ENCODE data around the gene LITAF.
"Not testable (repeated sequence)": the region's sequence is repeated elsewhere in the genome, so short reads cannot be mapped to it uniquely, and the experiment has no call there.

The LITAF gene

DNA sequence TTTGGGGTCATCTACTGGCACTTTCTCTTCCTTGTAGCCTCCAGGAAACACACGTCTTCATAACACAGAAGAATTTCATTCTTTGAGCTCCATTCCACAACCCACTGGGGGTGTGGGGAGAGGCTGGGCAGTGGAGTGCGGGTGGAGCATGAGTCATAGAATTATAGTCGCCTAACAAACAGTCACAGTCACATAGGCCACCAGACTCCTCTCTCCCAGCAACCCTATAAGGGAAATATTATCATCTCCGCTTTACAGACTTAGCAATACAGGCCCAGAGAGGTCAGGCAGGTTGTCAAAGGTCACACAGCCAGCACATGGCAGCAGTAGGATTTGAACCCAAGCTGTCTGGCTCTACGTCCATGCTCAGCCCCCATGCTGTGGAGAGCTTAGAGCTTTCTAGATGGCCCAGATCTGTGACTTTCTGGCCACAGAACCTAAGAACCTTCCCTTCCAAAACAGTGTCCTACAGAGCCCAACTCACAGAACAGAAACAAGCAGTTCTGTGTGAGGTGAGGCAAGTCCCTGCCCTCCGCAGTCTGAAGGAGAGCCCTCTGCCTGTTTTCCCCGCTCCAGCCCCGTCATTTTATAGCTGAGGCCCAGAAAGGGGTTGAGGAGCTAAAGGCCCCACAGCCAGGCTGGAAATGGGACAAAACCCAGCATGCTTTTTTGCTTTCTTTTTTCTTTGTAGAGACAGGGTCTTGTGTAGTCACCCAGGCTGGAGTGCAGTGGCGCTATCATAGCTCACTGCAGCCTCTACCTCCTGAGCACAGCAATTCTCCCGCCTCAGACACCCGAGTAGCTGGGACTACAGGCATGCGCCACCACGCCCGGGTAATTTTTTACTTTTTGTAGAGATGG is 10.7 kb upstream of the LITAF start:
- no peak for DNase-seq

DNA sequence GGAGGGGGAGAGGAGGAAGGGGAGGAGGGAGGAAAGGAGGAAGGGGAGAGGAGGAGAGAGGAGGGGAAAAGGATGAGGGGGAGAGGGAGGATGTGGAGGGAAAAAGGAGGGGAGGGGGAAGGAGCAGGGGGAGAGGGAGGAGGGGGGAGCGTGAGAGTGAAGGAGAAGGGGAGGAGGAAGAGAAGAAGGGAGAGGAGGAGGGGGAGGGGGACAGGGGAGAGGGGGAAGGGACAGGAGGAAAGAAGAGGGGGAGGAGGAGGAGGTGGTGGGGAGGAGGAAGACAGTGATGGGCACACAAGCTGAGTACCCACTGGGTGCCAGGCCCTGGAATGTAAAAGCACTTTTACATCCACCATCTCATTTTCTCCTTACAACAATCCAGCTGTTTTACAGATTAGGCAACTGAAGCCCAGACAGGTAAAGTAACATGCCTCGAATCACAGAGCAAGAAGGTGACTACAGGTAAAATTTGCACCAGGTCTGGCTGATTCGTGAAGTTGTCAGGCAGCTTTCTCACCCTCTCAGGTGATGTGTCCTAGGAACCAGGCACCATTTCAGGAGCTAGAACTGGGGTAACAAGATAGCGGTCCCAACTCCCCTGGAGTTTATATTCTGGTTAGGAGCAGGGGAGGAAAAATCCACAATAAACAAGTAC is 10.0 kb upstream of the LITAF start:
- DNase-seq, result no peak

DNA sequence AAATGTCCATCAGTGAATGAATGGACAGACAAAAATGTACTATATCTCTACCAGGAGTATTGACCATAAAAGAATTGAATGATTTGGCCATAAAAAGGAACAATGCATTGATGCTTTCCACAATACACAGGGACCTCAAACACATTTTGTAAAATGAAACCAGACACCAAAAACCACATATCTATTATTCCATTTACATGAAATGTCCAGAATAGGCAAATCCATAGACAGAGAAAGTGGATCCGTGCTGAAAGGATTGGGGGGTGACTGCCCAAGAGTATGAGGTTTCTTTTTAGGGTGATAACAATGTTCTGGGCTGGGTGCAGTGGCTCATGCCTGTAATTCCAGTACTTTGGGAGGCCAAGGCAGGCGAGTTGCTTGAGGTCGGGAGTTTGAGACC is 6.9 kb upstream of the LITAF start:
- DNase-seq, result no peak

DNA sequence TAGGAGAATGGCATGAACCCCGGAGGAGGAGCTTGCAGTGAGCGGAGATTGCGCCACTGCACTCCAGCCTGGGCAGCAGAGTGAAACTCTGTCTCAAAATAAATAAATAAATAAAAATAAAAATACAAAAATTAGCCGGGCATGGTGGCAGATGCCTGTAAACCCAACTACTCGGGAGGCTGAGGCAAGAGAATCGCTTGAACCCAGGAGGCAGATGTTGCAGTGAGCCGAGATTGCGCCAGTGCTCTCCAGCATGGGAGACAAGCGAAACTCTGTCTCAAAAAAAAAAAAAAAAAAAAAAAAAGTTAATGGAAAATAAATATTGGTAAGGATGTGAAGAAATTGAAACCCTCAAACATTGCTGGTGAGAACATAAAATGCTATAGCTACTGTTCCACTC is 6.4 kb upstream of the LITAF start:
- not testable (repeated sequence) for DNase-seq

DNA sequence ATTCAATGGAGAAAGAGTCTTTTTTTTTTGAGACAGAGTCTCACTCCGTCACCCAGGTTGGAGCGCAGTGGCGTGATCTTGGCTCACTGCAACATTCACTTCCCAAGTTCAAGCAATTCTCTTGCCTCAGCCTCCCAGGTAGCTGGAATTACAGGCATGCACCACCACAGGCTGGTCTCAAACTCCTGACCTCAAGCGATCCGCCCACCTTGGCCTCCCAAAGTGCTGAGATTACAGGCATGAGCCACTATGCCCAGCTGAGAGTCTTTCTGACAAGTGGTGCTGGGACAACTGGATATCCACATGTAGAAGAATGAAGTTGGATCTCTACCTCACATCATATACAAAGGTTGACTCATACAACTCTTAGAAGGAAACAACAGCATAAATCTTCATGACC is 4.9 kb upstream of the LITAF start:
- DNase-seq, result not testable (repeated sequence)

DNA sequence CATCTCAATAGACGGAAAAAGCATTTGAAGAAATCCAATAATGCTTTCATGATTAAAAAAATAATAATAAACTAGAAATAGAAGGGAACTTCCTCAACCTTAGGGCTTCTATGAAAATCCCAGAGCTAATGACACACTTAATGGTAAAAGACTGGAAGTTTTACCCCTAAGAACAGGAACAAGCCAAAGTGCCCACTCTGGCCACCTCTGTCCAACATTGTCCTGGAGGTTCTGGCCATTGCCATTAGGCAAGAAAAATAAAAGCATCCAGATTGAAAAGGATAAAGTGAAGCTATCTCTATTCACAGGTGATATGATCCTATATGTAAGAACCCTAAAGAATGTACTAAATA is 2.5 kb upstream of the LITAF start:
- no peak for DNase-seq

DNA sequence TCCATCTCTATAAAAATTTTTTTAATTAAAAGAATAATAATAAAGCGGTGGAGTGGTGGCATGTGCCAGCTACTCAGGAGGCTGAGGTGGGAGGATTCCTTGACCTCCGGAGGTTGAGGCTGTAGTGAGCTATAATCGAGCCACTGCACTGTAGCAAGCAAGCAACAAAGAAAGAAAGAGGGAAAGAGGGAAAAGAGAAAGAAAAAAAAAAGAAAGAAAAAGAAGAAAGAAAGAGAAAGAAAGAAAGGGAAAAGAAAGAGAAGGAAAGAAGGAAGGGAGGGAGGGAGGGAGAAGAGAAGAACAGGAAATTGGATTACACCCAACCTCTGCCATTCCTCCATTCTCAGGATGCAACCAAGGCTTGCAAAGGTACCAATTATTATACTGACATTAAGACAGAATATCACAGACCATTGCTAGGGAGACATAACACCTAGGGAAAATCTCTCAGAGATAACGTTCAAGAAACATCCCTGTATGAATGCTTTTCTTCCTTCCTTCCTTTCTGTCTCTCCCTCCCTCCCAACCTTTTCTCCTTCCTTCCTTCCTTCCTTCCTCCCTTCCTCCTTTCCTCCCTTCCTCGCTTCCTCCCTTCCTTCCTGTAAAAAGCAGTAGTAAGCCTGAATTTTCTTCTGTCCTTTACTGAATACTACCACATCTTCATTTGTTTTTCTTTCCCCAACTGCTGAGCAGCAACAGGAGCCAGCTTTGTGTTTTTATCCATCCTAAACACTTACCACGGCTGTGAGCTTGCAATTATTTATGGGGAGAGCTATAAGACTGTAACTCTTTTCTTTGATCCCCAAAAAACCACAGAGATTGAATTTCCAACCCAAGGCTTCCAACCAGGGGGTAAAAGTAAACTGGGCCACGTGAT is 1.8 kb upstream of the LITAF start:
- DNase-seq, result no peak

DNA sequence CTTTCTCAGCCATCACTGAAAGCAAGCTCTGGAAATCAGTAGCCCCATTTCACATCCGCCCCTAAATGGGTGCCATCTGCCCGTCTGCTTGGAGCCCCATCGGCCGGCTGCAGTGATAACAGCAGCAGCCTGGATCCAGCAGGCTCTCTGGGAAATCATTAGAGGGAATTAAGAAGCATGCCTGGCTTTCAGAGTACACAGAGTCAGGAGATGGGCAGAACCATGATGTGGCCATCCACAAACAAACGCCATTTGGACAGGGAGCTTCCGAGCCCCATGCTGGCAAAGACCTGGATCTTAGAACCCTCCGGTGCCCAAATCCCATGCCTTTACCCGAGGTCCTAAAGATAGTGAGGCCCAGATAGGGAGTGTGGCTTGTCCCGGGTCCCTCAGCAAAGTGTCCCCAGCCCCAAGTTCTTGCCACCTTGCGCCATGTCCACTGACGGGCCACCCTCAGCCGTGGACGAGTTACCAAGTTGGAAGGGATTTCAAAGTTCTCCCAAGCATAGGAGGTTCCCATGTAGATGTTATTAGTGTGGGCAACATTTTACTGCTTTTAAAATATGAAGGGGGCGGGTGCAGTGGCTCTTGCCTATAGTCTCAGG is 1.0 kb upstream of the LITAF start:
- DNase-seq, result peak; percentile 37

DNA sequence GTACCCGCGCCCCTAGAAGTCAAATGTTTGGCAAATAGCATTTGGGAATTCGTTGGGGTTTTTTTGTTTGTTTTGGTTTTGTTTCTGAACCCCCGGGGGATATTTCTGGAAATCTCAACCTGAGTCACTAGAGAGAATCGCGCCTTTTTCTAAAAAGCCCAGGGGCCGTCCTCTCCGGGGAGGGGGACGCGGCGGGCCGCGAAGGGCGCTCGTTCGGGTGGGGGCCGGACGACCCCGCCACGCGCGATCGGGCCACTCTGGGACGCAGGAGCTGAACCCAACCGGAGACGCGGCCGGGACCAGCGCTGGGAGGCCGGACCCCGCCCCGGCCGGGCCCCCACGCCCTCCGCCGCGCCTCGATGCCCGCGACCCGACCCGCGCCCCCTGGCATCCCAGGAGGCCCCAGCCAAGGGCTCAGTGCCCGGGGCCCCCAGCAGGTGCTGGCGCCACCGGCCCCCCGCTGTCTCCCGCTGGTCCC is 302 bp downstream of the LITAF start:
- DNase-seq, result no peak

DNA sequence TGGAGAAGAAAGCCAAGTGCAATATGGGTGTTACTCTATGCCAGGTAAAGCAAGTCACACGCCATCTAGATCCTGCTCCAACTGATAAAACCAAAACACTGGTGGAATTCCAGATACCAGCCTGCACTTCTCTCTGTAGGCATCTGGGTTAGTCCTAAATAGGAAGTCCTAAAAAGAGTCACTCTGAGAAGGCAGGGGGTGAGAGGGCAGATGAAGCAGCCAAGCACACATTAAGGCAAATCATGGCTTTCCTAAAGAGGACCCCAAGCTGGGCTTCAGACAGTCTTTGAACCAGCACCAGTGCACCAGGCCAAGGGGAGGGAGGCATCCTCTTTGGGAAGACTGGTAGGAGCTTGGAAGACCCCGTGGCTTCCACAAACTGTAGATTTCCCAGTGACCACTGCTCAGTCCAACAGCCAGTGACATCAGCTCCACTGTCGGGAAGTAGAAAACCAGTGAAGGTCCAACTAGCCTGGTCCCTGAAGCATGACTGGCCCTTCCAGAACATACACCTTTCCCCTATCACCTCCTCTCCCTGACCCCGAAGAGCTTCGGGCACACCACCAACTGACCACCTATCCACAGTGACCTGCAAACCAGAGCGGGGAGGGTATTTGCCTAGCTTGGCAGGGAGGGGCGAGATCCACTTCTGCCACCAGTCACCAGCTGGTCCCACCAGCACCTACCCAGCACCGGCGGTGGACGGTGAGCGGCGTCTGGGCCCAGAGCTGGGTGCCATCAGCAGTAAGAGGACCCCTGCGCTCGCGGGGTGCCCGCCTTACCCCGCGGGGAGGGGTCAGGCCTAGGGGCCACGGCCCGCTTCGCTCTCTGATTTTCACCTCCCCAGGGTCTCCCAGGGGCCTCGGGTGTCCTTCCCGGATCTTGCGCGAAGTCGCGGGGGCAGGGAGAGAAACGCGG is 1.0 kb downstream of the LITAF start:
- DNase-seq, result no peak

DNA sequence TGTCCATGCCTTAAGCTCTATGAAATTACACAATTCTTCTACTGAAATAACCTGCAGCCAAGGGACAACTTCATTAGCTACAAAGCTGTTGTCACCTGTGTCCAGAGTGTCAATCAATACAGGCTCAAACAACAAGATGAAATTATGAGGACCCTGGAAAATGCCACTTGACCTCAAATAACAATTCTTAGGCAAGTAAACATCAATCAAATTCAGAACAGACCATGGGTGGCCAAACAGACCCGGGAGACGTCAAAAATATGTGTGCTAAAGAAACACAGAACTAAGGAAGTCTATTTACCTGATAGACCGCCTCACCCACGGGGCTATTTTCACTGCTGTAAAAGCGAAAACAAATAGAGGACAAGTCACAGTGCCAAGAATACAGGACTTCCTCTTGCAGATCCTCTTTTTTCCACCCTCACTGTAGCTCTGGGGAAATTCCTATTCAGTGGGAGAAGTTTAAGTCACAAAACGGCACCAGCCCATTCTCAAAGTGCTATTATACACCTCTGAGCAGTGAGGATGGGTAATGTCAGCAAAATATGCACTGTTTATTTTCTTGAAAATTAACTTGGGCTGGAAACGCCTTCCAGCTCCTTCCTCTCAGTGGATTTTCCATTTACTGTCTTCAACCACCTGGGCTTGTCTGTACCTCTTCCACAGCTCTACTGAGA is 2.7 kb downstream of the LITAF start:
- DNase-seq, result no peak

DNA sequence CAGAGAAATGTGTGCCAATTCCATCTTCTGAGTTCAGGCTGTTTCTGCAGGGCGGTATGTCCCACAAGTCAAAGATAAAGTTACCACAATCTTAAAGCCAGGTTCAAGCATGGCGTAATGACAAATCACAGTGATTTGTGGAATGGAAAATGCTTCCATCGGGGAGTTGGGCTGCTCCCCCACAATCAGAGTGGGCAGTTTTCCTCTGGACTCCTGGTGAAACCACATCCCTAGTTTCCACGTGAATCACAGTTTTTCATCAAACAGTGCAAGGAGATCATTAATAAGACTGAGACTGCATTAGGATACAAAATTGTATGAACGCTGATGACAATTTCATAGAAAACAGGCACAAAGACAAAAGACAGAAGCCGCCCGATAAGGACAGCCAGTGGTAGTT is 3.6 kb downstream of the LITAF start:
- DNase-seq, result no peak

DNA sequence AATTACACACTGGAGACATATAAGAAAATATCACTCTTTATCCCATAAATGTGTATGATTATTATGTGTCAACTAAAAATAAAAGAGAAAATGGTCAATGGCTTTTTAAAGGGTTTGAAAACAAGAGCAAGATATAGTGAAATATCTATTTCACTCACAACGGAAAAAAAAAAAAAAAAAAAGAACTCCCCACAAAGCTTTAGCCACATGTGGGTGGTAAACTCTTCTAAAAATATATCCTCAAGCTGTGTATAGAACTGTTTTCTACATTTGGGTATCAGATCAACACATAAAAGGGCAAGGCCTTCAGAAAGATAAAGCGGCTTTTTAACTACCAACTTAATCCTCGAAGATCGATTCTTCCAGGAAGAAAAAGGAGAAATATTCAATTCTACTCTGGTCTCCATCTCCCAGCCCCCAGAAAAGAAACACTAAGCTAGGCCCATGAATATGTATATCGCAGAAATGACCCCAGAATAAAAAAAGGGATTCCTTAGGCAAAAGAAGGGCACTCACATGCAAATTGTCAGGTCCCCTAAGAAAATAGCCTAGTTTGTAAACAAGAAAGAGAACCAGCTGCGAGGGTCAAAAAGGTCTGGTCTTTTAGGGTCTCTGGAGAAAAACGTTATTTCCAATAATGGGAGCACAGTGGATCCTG is 4.4 kb downstream of the LITAF start:
- no peak for DNase-seq

DNA sequence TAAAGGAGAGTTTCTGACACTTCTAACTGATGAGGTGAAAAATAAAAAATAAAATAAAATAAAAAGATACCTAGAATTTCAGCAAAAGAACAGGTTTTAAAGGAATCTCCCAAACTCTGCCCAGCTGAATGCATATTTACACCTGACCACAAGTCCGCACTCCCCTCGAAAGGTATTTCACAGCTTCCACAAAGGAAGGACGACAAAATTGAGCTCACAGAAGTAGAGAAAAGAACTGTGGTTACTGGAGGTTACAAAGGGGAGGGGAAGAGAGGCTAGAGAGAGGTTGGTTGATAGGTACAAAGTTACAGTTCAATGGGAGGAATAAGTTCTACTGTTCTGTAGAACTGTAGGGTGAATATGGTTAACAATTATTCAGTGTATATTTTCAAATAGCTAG is 5.0 kb downstream of the LITAF start:
- no peak for DNase-seq

DNA sequence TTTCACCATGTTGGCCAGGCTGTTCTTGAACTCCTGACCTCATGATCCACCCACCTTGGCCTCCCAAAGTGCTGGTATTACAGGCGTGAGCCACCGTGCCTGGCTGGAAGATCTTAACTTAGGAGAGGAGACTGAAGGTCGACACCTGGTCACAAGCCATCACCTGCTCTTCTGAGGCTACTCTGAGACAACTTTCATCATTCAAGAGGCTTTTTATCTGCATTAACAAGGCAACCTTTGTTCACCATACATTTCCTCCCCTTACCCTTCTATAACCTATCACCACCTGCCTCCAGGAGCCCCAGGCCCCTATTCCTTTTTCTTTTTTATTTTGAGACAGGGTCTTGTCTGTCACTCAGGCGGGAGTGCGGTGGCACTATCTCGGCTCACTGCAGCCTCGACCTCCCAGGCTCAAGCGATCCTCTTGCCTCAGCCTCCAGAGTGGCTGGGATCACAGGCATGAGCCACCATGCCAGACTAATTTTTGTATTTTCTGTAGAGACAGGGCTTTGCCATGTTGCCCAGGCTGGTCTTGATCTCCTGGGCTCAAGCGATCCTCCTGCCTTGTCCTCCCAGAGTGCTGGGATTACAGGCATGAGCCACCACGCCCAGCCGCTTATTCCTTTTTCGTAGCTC is 6.2 kb downstream of the LITAF start:
- DNase-seq, result no peak

DNA sequence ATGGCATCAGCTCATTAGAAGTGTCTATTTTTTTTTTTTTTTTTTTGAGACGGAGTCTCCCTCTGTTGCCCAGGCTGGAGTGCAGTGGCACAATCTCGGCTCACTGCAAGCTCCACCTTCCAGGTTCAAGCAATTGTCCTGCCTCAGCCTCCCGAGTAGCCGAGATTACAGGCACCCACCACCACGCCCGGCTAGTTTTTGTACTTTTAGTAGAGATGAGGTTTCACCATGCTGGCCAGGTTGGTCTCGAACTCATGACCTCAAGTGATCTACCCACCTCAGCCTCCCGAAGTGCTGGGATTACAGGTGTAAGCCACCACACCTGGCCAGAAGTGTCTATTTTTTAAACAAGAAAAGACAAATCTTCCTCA is 9.4 kb downstream of the LITAF start:
- DNase-seq, result not testable (repeated sequence)

DNA sequence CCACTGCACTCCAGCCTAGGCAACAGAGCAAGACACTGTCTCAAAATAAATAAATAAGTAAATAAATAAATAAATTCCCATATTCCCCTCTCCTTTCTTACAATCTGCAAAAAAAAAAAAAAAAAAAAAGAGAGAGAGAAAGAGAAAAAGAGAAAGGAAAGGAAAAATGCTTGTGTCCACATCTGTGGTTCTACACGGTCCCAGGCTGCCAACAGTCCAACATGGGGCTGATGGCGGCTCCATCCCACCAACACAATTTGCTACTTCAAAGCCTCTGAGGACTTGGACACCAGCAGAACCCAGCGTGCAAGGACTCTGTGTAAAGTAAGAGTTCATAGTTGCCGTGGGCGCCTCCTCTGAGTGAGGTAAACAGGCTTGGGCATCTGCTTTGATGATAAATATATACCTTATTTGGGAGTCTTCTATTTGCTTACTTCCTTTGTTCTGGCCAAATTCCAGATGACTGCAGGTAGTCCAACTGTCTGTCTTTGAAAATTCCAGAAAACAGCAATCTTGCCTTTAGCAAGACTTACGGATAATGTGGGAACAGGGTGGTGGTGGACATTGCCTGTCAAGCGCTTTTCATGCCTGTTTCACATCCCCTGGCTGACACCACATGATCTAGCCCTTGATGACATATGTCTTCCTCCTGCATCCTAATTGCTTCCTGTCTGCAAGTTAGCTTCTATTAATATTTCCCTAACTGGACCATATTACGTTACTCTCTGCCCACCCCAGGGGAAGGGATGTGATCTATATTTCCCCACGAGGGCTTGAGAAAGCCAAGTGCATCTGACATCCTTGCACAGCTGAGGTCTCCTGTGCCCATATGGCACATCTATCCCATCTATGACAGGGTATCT is 10.1 kb downstream of the LITAF start:
- DNase-seq, result no peak

DNA sequence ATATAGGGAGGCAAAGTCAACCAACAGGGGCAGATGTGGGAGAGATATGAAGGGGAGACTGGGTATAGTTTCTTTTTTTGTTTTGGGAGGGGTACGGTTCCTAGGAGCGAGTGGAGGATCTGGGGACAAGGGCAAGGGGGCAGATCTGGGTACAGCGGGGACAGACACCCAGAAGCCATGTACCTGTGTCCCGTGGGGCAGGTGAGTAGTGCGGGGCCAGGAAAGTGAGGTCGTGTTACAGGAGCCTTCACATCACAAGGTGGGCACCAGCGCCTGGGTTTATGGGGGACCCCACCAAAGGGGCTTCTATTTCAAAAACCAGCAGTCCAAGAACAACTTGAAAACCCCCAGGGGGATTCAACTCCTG is 11.5 kb downstream of the LITAF start:
- DNase-seq, result no peak

DNA sequence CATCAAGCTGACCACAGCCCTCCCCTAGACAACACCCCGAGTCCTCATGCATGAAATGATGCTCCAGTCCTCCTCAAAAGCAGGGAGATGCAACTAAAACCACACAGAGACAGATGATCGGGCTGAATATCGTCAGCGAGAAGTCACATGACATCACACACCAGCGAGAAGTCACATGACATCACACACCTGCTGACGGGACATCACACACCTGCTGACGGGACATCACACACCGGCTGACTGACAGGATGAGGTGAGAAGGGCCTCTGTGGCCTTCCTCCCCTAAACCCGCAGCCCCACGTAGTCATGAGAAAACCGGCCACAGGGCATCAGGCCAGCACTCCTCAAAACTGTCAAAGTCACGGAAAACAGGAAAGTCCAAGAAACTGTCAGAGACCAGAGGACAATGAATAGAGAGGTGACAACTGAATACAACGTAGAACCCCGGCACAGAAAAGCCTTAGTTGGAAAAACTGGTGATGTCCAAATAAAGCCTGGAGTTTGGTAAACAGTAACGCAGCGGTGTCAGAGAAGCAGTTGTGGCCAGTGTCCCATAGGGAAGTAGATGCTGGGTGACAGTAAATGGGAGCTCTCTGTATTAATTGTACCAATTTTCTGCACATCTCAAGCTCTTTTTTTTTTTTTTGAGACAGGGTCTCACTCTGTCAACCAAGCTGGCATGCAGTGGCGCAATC is 14.3 kb downstream of the LITAF start:
- DNase-seq, result no peak

Measured in NCI-H82 (cell line).